ENCODE measurements around the gene KLHDC2.

KLHDC2 gene

DNA sequence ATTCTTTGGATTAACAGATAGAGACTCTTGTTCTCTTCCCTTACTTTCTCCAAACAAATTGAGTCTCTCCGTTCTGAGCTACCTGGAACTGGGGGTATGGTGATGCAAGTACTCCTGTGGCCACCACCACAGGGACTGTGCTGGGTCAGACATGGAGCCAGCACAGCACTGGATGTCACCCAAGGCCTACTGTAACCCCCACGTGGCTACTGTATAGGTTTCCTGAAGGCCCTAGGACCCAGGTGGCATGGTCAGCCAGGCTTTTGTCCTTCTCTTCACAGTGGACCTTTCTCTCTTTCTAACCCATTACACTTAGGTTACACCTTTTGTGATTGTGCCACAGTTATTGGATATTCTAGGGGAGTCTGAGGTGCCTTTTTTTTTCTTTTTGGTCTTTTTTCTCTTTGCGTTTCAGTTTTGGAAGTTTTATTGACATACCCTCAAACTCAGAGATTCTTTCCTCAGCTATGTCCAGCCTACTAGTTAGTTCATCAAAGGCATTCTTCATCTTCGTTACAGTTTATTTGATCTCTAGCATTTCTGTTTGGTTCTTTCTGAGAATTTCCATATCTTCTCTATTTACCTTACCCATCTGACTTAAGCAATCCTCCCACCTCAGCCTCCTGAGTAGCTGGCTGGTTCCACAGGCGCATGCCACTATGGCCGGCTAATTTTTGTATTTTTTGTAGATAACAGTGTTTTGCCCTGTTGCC, 6.0 kb upstream of the KLHDC2 start:
- ATAC-seq (ENCODE audit: low read depth) (no peak), DNase-seq (ENCODE audit: low spot score) (no peak)
- Histone ChIP-seq H3K9me3 (ENCODE audit: severe bottlenecking) (no peaks in the 10 kb centered on the region), H3K36me3 (ENCODE audit: low read depth) (no peaks in the 10 kb centered on the region), H3K4me1 (ENCODE audit: insufficient read depth, poor library complexity, severe bottlenecking) (no peaks in the 10 kb centered on the region), H3K27me3 (ENCODE audit: insufficient read depth, poor library complexity, severe bottlenecking) (no peaks in the 10 kb centered on the region), H3K4me3 (ENCODE audit: severe bottlenecking) (no peak overlapping the region), H3K27ac (ENCODE audit: poor library complexity, severe bottlenecking) (no peak overlapping the region)
- TF ChIP-seq, protein P1, sequence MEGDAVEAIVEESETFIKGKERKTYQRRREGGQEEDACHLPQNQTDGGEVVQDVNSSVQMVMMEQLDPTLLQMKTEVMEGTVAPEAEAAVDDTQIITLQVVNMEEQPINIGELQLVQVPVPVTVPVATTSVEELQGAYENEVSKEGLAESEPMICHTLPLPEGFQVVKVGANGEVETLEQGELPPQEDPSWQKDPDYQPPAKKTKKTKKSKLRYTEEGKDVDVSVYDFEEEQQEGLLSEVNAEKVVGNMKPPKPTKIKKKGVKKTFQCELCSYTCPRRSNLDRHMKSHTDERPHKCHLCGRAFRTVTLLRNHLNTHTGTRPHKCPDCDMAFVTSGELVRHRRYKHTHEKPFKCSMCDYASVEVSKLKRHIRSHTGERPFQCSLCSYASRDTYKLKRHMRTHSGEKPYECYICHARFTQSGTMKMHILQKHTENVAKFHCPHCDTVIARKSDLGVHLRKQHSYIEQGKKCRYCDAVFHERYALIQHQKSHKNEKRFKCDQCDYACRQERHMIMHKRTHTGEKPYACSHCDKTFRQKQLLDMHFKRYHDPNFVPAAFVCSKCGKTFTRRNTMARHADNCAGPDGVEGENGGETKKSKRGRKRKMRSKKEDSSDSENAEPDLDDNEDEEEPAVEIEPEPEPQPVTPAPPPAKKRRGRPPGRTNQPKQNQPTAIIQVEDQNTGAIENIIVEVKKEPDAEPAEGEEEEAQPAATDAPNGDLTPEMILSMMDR (IDR thresholded peaks at IDR 0.05; ENCODE audit: poor library complexity, severe bottlenecking) = no peak

- H3K27me3 ChIP-seq (ENCODE audit: insufficient read depth, poor library complexity, severe bottlenecking) = no peaks in the 10 kb centered on the region
- H3K27ac ChIP-seq (ENCODE audit: poor library complexity, severe bottlenecking) = peak overlapping the region; percentile 79
- H3K9me3 ChIP-seq (ENCODE audit: severe bottlenecking) = no peaks in the 10 kb centered on the region
- H3K4me3 ChIP-seq (ENCODE audit: severe bottlenecking) = peak overlapping the region; percentile 68
- ATAC-seq (ENCODE audit: low read depth) = no peak
- H3K4me1 ChIP-seq (ENCODE audit: insufficient read depth, poor library complexity, severe bottlenecking) = peaks cover 4% of the 10 kb centered on the region
- H3K36me3 ChIP-seq (ENCODE audit: low read depth) = peaks cover 6% of the 10 kb centered on the region
- TF ChIP-seq, protein P1 (IDR thresholded peaks at IDR 0.05; ENCODE audit: poor library complexity, severe bottlenecking) = no peak
- DNase-seq (ENCODE audit: low spot score) = no peak
These were observed 1.1 kb upstream of the KLHDC2 start for GRCh38 chr14:49766839-49767238.

DNA sequence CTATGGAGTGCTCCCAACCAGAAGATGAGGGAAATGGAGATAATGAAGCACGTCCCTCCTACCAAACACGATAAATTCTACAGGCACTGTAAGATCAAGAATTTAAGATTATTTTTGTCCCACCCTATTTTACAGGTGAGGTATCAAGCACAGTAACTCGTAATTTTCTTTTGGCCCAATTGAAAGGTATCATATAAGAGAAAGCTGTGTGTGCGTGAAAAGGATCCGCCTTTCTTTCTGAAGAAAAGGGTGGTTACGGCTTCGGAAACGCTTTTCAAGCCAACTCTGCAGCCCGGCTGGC, 733 bp upstream of the KLHDC2 start:
- Histone ChIP-seq H3K27me3 (ENCODE audit: insufficient read depth, poor library complexity, severe bottlenecking) (no peaks in the 10 kb centered on the region), H3K4me3 (ENCODE audit: severe bottlenecking) (peak overlapping the region; percentile 68), H3K4me1 (ENCODE audit: insufficient read depth, poor library complexity, severe bottlenecking) (peaks cover 4% of the 10 kb centered on the region), H3K27ac (ENCODE audit: poor library complexity, severe bottlenecking) (peak overlapping the region; percentile 79), H3K9me3 (ENCODE audit: severe bottlenecking) (no peaks in the 10 kb centered on the region), H3K36me3 (ENCODE audit: low read depth) (peaks cover 10% of the 10 kb centered on the region)
- TF ChIP-seq, protein P1 (IDR thresholded peaks at IDR 0.05; ENCODE audit: poor library complexity, severe bottlenecking) = no peak
- no peak for DNase-seq (ENCODE audit: low spot score)
- ATAC-seq (ENCODE audit: low read depth) = no peak

DNA sequence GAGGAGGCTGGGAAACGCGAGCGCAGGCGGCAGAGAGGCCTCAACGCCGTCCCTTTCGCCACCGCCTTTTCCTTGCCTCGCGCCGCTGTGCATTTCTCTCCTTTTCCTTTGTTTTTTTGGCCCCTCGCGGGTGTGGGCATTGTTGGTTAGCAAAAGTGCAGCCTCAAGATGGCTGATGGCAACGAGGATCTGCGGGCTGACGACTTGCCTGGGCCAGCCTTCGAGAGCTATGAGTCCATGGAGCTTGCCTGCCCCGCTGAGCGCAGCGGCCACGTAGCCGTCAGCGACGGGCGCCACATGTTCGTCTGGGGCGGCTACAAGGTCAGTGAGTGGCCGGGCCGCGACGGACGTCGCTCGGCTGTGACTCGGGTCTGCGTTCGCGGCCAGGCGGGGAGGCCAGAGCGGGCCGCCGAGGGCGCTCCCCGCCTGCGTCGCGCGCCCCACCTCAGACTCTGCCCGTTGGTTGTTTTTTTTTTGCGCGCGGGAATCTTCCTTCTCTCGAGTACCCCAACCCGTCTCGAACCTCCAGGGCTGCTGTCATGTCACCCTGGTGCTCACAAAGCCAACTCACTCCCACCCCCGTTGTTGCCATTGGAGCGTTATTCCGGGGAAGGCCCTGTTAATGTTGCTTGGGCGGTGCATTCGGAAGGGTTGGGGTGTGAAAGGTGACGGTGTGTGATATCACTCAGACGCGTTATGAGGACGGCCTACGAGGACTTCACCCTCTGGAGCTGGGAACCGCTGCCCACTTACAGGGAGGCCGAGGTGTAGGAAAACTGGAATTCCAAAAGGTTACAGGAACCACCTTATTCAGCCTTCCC, 558 bp downstream of the KLHDC2 start:
- DNase-seq (ENCODE audit: low spot score) (peak; percentile 70), ATAC-seq (ENCODE audit: low read depth) (peak; percentile 41)
- H3K9me3 ChIP-seq (ENCODE audit: severe bottlenecking) = no peaks in the 10 kb centered on the region
- peak overlapping the region; percentile 79 for H3K27ac ChIP-seq (ENCODE audit: poor library complexity, severe bottlenecking)
- H3K4me1 ChIP-seq (ENCODE audit: insufficient read depth, poor library complexity, severe bottlenecking) = peaks cover 4% of the 10 kb centered on the region
- TF ChIP-seq, protein P1 (IDR thresholded peaks at IDR 0.05; ENCODE audit: poor library complexity, severe bottlenecking) = no peak
- peaks cover 18% of the 10 kb centered on the region for H3K36me3 ChIP-seq (ENCODE audit: low read depth)
- H3K4me3 ChIP-seq (ENCODE audit: severe bottlenecking) = peak overlapping the region; percentile 68
- no peaks in the 10 kb centered on the region for H3K27me3 ChIP-seq (ENCODE audit: insufficient read depth, poor library complexity, severe bottlenecking)
